K562 (cell line): ENCODE measurements around the gene TRPC4AP. TPM values are rescaled to one million over a fixed set of nuclear protein-coding genes. Genes with fewer than 3 reads are reported as not detected.

ENCODE experiments used
- BCOR ChIP-seq: fragments of 450-650 bp; IDR thresholded peaks from 2 replicates; pipeline ENCODE4 v1.6.1; 2016
- BMI1 ChIP-seq: fragments of 150-350 bp; IDR thresholded peaks from 2 replicates; pipeline ENCODE4 v1.6.1; 2014; ENCODE audit warnings: low read length
- CLOCK ChIP-seq: fragments of 250-450 bp; sonication (Bioruptor Pico); IDR thresholded peaks from 2 replicates; pipeline ENCODE4 v1.4.0; 2020; ENCODE audit warnings: mild to moderate bottlenecking, moderate library complexity, borderline replicate concordance
- CREBBP ChIP-seq: IDR thresholded peaks from one replicate; pipeline ENCODE4 v1.6.1; 2012; ENCODE audit warnings: low read depth, mild to moderate bottlenecking, control low read depth, inconsistent platforms, low read length
- HSF4 ChIP-seq: fragments of 250-450 bp; sonication (Bioruptor Pico); IDR thresholded peaks from 2 replicates; pipeline ENCODE4 v2.1.2; 2022; ENCODE audit warnings: mild to moderate bottlenecking, moderate library complexity, borderline replicate concordance
- ILF3 ChIP-seq: fragments of 450-650 bp; IDR thresholded peaks from 2 replicates; pipeline ENCODE4 v1.6.1; 2018; ENCODE audit warnings: antibody characterized with exemption, mild to moderate bottlenecking, moderate library complexity, borderline replicate concordance
- IRF2 ChIP-seq: sonication (generic); formaldehyde crosslinking; IDR thresholded peaks from 2 replicates; pipeline ENCODE4 v1.8.1; 2022; ENCODE audit warnings: mild to moderate bottlenecking, missing genetic modification reagents
- KDM5B ChIP-seq: fragments of 200-600 bp; sonication (generic); IDR thresholded peaks from 2 replicates; pipeline ENCODE4 v1.6.1; 2012; ENCODE audit warnings: low read depth, mild to moderate bottlenecking, moderate library complexity, low read length, control low read depth, inconsistent platforms; ENCODE audit not compliant: insufficient replicate concordance
- KLF13 ChIP-seq: fragments of 450-650 bp; IDR thresholded peaks from 2 replicates; pipeline ENCODE4 v1.6.1; 2016; ENCODE audit warnings: missing genetic modification characterization, low read depth, mild to moderate bottlenecking, missing compliant biosample characterization, moderate library complexity, borderline replicate concordance
- MAFF ChIP-seq: IDR thresholded peaks from 2 replicates; pipeline ENCODE4 v1.6.1; 2012; ENCODE audit warnings: low read length, improper control_type of control experiment
- MAFG ChIP-seq: fragments of 450-650 bp; conservative IDR thresholded peaks from 2 replicates; pipeline ENCODE4 v1.6.1; 2016; ENCODE audit warnings: missing genetic modification characterization, missing compliant biosample characterization
- MAX ChIP-seq: sonication (generic); formaldehyde crosslinking; IDR thresholded peaks from 2 replicates; pipeline ENCODE4 v1.9.0; 2022; ENCODE audit warnings: mild to moderate bottlenecking, missing genetic modification reagents
- NELFE ChIP-seq: IDR thresholded peaks from 2 replicates; pipeline ENCODE4 v1.6.1; 2011; ENCODE audit warnings: mild to moderate bottlenecking; ENCODE audit not compliant: insufficient read depth, insufficient read length
- NFE2 ChIP-seq: IDR thresholded peaks from 2 replicates; pipeline ENCODE4 v1.6.1; 2014; ENCODE audit warnings: antibody characterized with exemption, low read depth
- NFE2L1 ChIP-seq: fragments of 450-650 bp; IDR thresholded peaks from 2 replicates; pipeline ENCODE4 v1.6.1; 2016; ENCODE audit warnings: missing genetic modification characterization, low read depth, mild to moderate bottlenecking, missing compliant biosample characterization, moderate library complexity, borderline replicate concordance
- POLR3A ChIP-seq: IDR thresholded peaks from 2 replicates; pipeline ENCODE4 v1.6.1; 2011; ENCODE audit warnings: borderline replicate concordance, mild to moderate bottlenecking, moderate library complexity; ENCODE audit not compliant: insufficient read length, insufficient read depth; ENCODE audit errors: extremely low read depth
- RBFOX2 ChIP-seq: fragments of 200-400 bp; formaldehyde crosslinking; IDR thresholded peaks from 2 replicates; pipeline ENCODE4 v1.6.1; 2017; ENCODE audit warnings: low read depth, mild to moderate bottlenecking, low read length, moderate library complexity
- RBM25 ChIP-seq: fragments of 200-400 bp; formaldehyde crosslinking; IDR thresholded peaks from 2 replicates; pipeline ENCODE4 v1.6.1; 2018; ENCODE audit warnings: low read length, low read depth, moderate library complexity; ENCODE audit not compliant: severe bottlenecking
- SMARCA4 ChIP-seq: fragments of 450-650 bp; IDR thresholded peaks from 2 replicates; pipeline ENCODE4 v1.6.1; 2016
- SNRNP70 ChIP-seq: fragments of 200-400 bp; formaldehyde crosslinking; optimal IDR thresholded peaks from 2 replicates; pipeline ENCODE3; 2017; ENCODE audit warnings: low read depth, low read length
- TFAP4 ChIP-seq: sonication (generic); formaldehyde crosslinking; IDR thresholded peaks from 2 replicates; pipeline ENCODE4 v1.8.0; 2022; ENCODE audit warnings: missing genetic modification reagents, mild to moderate bottlenecking, moderate library complexity, borderline replicate concordance
- VEZF1 ChIP-seq: fragments of 200-800 bp; sonication (Bioruptor generic); IDR thresholded peaks from 2 replicates; pipeline ENCODE4 v1.6.1; 2017; ENCODE audit warnings: missing genetic modification characterization, missing compliant biosample characterization
- ZNF121 ChIP-seq: sonication (generic); formaldehyde crosslinking; conservative IDR thresholded peaks from 2 replicates; pipeline ENCODE4 v1.8.0; 2022; ENCODE audit warnings: missing genetic modification reagents
- ZNF311 ChIP-seq: fragments of 250-450 bp; sonication (Bioruptor Pico); IDR thresholded peaks from 2 replicates; pipeline ENCODE4 v1.4.0; 2020; ENCODE audit warnings: mild to moderate bottlenecking, moderate library complexity
- ZNF324 ChIP-seq: fragments of 250-450 bp; sonication (Bioruptor Pico); IDR thresholded peaks from 2 replicates; pipeline ENCODE4 v1.4.0; 2020; ENCODE audit warnings: mild to moderate bottlenecking
- ZNF586 ChIP-seq: fragments of 450-650 bp; formaldehyde crosslinking; conservative IDR thresholded peaks from 2 replicates; pipeline ENCODE4 v1.4.0; 2020; ENCODE audit warnings: mild to moderate bottlenecking, moderate library complexity
- polyA plus RNA-seq, 8 experiments: library from polyadenylated mRNA; depleted of rRNA in 4 of 8; stranded (reverse) in 5 of 8; unstranded in 3 of 8; fragments of >200 nt; fragmentation: Nextera tagmentation in 2 of 8; fragmentation: Illumina TruSeq in 1 of 8; extraction: Ambion mirVana in 2 of 8; extraction: Trizol in 1 of 8; gene quantifications; 2 replicates each; pipeline versions ENCODE4 v1.2.1 to v1.2.3, GENCODE V29; 2011 to 2014; ENCODE audit warnings: inconsistent platforms in 1 of 8, missing spikeins in 1 of 8
- total RNA-seq, 7 experiments: library from RNA; depleted of rRNA in 6 of 7; stranded (reverse); fragments of >200 nt in 6 of 7; fragmentation: Illumina TruSeq in 2 of 7; extraction: Trizol in 2 of 7; gene quantifications; 2 replicates each; pipeline versions ENCODE4 v1.2.1 to v1.2.3, GENCODE V29; 2011 to 2021; ENCODE audit warnings: low replicate concordance in 1 of 7

Gene TRPC4AP
- total and polyA plus RNA-seq, 9 of the 15 experiments (the other 6 are each of a cell fraction or from before 2014, with no cell fraction given) = 2.3 to 70.3 (median 33.3) TPM

GRCh38 chr20:35133735-35134134 is 41.1 kb upstream of the TRPC4AP start (continued):
- peak; percentile 82 for TF ChIP-seq BCOR
- no peak for TF ChIP-seq ILF3
- TF ChIP-seq POLR3A = no peak
- no peak for TF ChIP-seq RBFOX2
- no peak for TF ChIP-seq KLF13 (tag)
- no peak for TF ChIP-seq ZNF311
- TF ChIP-seq MAFF = peak; percentile 76
- no peak for TF ChIP-seq BMI1
- no peak for TF ChIP-seq CLOCK (CRISPR knock-in tag)
- TF ChIP-seq SMARCA4 = no peak
- no peak for TF ChIP-seq HSF4 (CRISPR knock-in tag)
- TF ChIP-seq CREBBP = no peak
- no peak for TF ChIP-seq MAX (CRISPR knock-in tag)
- TF ChIP-seq KDM5B = no peak
- TF ChIP-seq NFE2L1 (tag) = peak; percentile 56; the same call in 1 of the 2 replicates
- peak; percentile 76 for TF ChIP-seq NFE2
- no peak for TF ChIP-seq VEZF1 (CRISPR knock-in tag)
- no peak for TF ChIP-seq IRF2 (CRISPR knock-in tag)
- peak; percentile 95 for TF ChIP-seq RBM25
- TF ChIP-seq NELFE = no peak
- no peak for TF ChIP-seq ZNF324 (CRISPR knock-in tag)
- TF ChIP-seq MAFG (tag) = peak; percentile 85
- no peak for TF ChIP-seq SNRNP70
- no peak for TF ChIP-seq TFAP4
- no peak for TF ChIP-seq ZNF586 (CRISPR knock-in tag)
- no peak for TF ChIP-seq ZNF121 (CRISPR knock-in tag)
